RWPE2 (cell line): ENCODE results near the gene BAG5.

ENCODE experiments used
- ATAC-seq: fragments of 200-7000 bp; cut with Tn5 transposase; 3 replicates; pipeline ENCODE4 v1.9.1; 2021; ENCODE audit warnings: low read depth
- DNase-seq: peaks from one replicate; pipeline ENCODE4 v3.0.0-alpha.2; 2020; ENCODE audit warnings: low spot score
- H3K27ac ChIP-seq: fragments of 450-650 bp; 2 replicates; pipeline ENCODE4 v1.5.1; 2017; ENCODE audit warnings: mild to moderate bottlenecking; ENCODE audit not compliant: poor library complexity, severe bottlenecking
- H3K27me3 ChIP-seq: fragments of 250-450 bp; sonication (Bioruptor Pico); 2 replicates; pipeline ENCODE4 v1.5.1; 2021; ENCODE audit warnings: mild to moderate bottlenecking, moderate library complexity; ENCODE audit not compliant: insufficient read depth, poor library complexity, severe bottlenecking
- H3K36me3 ChIP-seq: fragments of 250-450 bp; sonication (Bioruptor Pico); 2 replicates; pipeline ENCODE4 v1.5.1; 2020; ENCODE audit warnings: low read depth, mild to moderate bottlenecking, moderate library complexity
- H3K4me1 ChIP-seq: fragments of 250-450 bp; sonication (Bioruptor Pico); 2 replicates; pipeline ENCODE4 v1.5.1; 2021; ENCODE audit warnings: mild to moderate bottlenecking, moderate library complexity; ENCODE audit not compliant: insufficient read depth, poor library complexity, severe bottlenecking
- H3K4me3 ChIP-seq: fragments of 250-450 bp; sonication (Bioruptor Pico); 2 replicates; pipeline ENCODE4 v1.5.1; 2021; ENCODE audit warnings: mild to moderate bottlenecking, moderate library complexity; ENCODE audit not compliant: severe bottlenecking
- H3K9me3 ChIP-seq: fragments of 250-450 bp; sonication (Bioruptor Pico); 2 replicates; pipeline ENCODE4 v1.5.1; 2021; ENCODE audit warnings: mild to moderate bottlenecking, moderate library complexity; ENCODE audit not compliant: severe bottlenecking
- CTCF ChIP-seq: fragments of 450-650 bp; IDR thresholded peaks from one replicate; pipeline ENCODE4 v1.5.1; 2017; ENCODE audit warnings: mild to moderate bottlenecking, moderate library complexity; ENCODE audit not compliant: poor library complexity, severe bottlenecking

The BAG5 gene

GRCh38 chr14:103546652-103547454, 15.6 kb downstream of the BAG5 start:
- DNase-seq (peak; percentile 81), ATAC-seq (peak; percentile 70)
- TF ChIP-seq CTCF: peak; percentile 94
- H3K4me1 ChIP-seq: peaks cover 7% of the 10 kb centered on the region
- H3K9me3 ChIP-seq: no peaks in the 10 kb centered on the region
- no peaks in the 10 kb centered on the region for H3K36me3 ChIP-seq
- no peaks in the 10 kb centered on the region for H3K27me3 ChIP-seq
- no peak overlapping the region for H3K4me3 ChIP-seq
- no peak overlapping the region for H3K27ac ChIP-seq

- H3K27ac ChIP-seq: no peak overlapping the region
- no peaks in the 10 kb centered on the region for H3K9me3 ChIP-seq
- no peaks in the 10 kb centered on the region for H3K27me3 ChIP-seq
- DNase-seq (peak; percentile 68), ATAC-seq (no peak; the same call in 2 of the 3 replicates)
- TF ChIP-seq CTCF: no peak
- H3K36me3 ChIP-seq: no peaks in the 10 kb centered on the region
- H3K4me3 ChIP-seq: no peak overlapping the region
- H3K4me1 ChIP-seq: peaks cover 12% of the 10 kb centered on the region
Measured at GRCh38 chr14:103545915-103546651, 16.4 kb downstream of the BAG5 start.

- H3K27ac ChIP-seq: no peak overlapping the region
- TF ChIP-seq CTCF: no peak
- no peaks in the 10 kb centered on the region for H3K36me3 ChIP-seq
- DNase-seq (no peak), ATAC-seq (no peak)
- no peaks in the 10 kb centered on the region for H3K27me3 ChIP-seq
- peaks cover 19% of the 10 kb centered on the region for H3K4me1 ChIP-seq
- no peak overlapping the region for H3K4me3 ChIP-seq
- no peaks in the 10 kb centered on the region for H3K9me3 ChIP-seq
Measured at GRCh38 chr14:103545219-103545914, 17.1 kb downstream of the BAG5 start.

GRCh38 chr14:103544388-103545218, 17.9 kb downstream of the BAG5 start:
- no peaks in the 10 kb centered on the region for H3K9me3 ChIP-seq
- no peak for TF ChIP-seq CTCF
- no peaks in the 10 kb centered on the region for H3K27me3 ChIP-seq
- ATAC-seq: no peak
- no peak overlapping the region for H3K4me3 ChIP-seq
- H3K27ac ChIP-seq: no peak overlapping the region
- DNase-seq: no peak
- no peaks in the 10 kb centered on the region for H3K36me3 ChIP-seq
- H3K4me1 ChIP-seq: peaks cover 27% of the 10 kb centered on the region
